ENCODE data around the gene SLC25A39.

SLC25A39 gene

DNA sequence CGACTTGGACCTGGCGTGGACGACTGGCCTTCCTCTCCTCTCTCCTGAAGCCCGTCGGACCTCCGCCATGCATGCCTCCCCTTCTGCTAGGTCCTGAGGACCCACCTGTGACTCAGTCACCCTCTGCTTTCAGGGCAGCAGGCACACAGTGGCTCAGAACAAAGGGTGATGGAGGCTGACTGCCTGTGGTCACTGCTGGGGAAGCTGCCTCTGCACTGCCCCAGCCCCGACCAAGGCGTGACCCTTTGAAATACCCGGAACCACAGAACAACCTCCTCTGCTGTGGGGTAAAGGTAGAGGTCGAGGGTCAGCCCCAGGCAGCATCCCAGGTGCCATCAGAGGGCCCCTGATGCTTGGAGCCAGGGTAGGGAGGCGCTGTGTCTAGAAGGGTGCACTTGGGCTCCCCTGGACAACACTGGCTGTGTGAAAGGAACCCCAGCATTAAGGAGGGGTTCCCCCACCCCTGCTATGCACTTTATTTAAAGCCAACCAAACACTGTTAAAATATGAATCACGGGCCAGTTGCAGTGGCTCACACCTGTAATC is 44.2 kb downstream of the SLC25A39 start:
- DNase-seq (ENCODE audit: low read depth in 3 of 3, low spot score in 1 of 3) = no peak

DNA sequence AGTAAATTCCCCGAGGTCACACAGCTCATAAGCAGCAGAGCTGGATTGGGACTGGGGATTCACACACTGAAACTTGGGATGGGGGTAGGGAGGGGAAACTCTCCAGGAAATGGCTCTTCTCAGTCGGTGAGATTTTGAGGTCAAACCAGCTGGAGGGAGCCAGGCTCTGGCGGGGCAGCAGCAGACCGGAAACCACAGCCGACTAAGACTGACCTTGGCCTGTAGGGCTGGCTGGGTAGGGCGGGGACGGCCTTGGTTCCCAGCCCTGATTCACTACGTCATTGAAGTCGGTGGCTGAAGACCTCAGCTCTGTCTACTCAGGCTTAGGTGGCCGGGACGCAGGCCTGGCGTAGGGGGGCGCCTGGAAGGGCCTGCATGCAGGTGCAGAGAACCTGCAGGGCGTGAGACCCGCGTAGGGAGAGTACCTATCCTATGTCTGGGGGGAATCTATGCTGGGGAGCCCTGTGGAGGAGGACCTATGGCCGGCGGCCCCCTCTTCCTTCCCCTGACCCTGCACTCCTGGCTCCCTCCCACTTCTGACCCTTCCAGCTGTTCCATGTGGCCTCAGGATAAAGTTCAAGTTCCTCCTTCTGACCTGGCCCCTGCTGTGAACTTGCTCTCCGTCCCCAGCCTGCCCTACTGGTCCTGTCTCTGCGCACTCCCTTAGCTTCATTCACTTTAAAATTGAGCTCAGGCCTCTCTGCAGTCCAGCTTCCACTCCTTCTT is 44.8 kb downstream of the SLC25A39 start:
- no peak for DNase-seq (ENCODE audit: low read depth in 3 of 3, low spot score in 1 of 3)

DNA sequence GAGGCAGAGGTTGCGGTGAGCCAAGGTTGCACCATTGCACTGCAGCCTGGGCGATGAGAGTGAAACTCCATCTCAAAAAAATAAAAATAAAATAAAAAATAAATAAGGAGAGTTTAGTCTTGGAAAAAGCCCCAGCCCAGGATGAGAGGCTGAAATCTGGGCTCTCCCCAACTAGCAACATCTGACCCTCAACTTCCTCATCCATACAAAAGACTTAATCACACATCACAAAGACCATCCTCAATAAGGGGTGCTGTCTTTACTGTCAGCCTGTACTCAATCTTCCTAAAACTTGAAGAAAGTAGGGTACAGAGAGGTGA is 45.3 kb downstream of the SLC25A39 start:
- DNase-seq (ENCODE audit: low read depth in 3 of 3, low spot score in 1 of 3) = no peak

DNA sequence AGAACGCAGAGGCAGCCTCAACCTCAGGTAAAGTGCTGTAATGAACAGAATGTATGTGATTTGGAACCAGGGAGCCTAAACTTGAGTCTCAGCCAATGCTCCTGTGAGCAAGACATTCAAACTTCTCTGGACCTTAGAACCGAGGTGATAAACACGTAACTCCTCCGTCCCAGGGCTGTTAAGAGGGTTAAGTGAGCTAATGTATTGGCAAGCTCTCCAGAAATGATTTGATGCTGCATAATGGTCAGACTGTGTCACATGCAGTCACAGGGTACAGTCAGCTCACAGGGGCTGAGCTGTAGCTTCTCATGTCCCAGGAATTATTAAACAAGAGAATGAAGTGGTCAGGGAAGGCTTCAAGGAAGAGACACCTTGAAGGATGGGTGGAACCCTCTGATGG is 46.6 kb downstream of the SLC25A39 start:
- no peak for DNase-seq (ENCODE audit: low read depth in 3 of 3, low spot score in 1 of 3)

DNA sequence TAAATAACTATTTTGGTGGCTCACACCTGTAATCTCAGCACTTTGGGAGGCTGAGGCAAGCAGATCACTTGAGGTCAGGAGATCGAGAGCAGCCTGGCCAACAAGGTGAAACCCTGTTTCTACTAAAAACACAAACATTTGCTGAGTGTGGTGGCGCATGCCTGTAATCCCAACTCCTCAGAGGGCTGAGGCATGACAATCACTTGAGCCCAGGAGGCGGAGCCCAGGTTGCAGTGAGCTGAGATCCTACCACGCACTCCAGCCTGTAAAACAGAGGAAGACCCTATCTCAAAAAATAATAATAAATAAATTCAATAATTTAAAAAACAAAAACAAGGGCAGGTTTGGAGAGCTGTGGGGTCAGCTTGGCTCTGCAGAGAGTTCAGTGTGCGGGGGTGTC is 51.0 kb downstream of the SLC25A39 start:
- no peak for DNase-seq (ENCODE audit: low read depth in 3 of 3, low spot score in 1 of 3)

DNA sequence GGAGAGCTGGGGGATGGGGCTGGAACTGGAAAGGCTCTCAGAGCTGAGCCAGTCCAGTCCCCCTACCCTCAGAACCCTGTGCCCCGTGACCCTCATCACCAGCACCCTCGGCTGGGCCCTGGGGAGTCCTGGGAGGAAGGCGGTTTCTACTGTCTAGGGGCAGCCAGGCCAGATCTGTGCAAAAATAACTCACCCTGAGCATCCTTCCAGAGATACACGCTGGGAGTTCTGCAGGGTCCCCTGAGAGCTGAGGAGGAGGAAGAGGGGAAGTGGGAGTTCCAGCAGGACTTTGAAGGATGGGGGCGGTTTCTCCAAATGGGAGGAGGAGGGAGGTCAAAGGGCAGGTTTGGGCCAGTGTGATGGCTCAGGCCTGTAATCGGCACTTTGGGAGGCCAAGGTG is 51.7 kb downstream of the SLC25A39 start:
- DNase-seq (ENCODE audit: low read depth in 3 of 3, low spot score in 1 of 3) = no peak

DNA sequence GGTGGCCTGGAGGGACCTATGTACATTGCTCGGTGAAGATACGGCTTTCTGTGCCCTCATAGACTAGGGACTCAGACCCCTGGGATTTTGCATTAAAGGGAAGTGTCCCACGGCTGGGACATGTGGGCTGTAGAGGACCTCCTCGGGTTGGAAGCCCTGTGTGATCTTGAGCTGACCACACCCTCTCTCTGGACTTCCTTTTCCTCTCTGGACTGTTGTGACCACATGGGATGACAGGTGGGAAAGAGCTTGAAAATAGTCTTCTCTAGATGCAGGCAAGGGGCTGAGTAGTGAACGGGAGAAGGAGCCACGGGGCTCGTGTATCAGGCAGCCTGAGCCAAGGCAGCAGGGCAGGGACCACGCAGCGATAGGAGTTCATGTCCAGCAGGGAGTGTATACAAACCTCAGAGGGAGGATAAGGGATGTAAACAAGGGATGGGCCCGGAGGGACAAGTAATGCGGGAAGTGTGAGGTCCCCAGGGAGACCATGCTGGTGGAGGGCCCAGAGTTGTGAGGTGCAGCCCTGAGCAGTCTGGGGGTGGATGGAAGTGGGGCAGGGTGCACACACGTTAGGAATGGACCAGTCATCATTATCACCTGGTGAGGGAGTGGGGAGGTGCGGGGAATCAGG is 52.2 kb downstream of the SLC25A39 start:
- no peak for DNase-seq (ENCODE audit: low read depth in 3 of 3, low spot score in 1 of 3)

All from stimulated activated CD4-positive, alpha-beta T cell treated with anti-CD3 and anti-CD28 coated beads, TNF-alpha, amount 100 ng/mL, for 1 hour (primary cell).